Glutamatergic neuron (in vitro differentiated cells): ENCODE measurements around the gene UNC5B. TPM values are rescaled to one million over a fixed set of nuclear protein-coding genes. Genes with fewer than 3 reads are reported as not detected.
A peak's percentile ranks its signal among the peaks of the same experiment; 100 is the strongest.

Source experiments
- DNase-seq: peaks from one replicate; pipeline ENCODE4 v3.0.0; 2022
- H3K27ac Mint-ChIP-seq: one replicate; pipeline ENCODE4 v1.8.0; 2020; ENCODE audit warnings: mild to moderate bottlenecking, mixed read lengths, inconsistent platforms; ENCODE audit not compliant: unreplicated experiment
- H3K27me3 Mint-ChIP-seq: one replicate; pipeline ENCODE4 v1.8.0; 2020; ENCODE audit warnings: mild to moderate bottlenecking, moderate library complexity, mixed read lengths, inconsistent platforms; ENCODE audit not compliant: unreplicated experiment
- H3K36me3 Mint-ChIP-seq: one replicate; pipeline ENCODE4 v1.8.0; 2020; ENCODE audit warnings: mild to moderate bottlenecking, mixed read lengths, inconsistent platforms; ENCODE audit not compliant: unreplicated experiment
- H3K4me1 Mint-ChIP-seq: one replicate; pipeline ENCODE4 v1.8.0; 2020; ENCODE audit warnings: mild to moderate bottlenecking, low read depth, mixed read lengths, inconsistent platforms; ENCODE audit not compliant: unreplicated experiment
- H3K4me3 Mint-ChIP-seq: one replicate; pipeline ENCODE4 v1.8.0; 2020; ENCODE audit warnings: mild to moderate bottlenecking, mixed read lengths, inconsistent platforms; ENCODE audit not compliant: unreplicated experiment
- H3K9me3 Mint-ChIP-seq: one replicate; pipeline ENCODE4 v1.8.0; 2020; ENCODE audit warnings: mild to moderate bottlenecking, moderate library complexity, mixed read lengths, inconsistent platforms; ENCODE audit not compliant: unreplicated experiment
- CTCF ChIP-seq: fragments of 200-600 bp; sonication (generic); IDR thresholded peaks from one replicate; pipeline ENCODE4 v1.5.0; 2021; ENCODE audit not compliant: partially characterized antibody, unreplicated experiment
- total RNA-seq: library from RNA; stranded (reverse); fragmentation: NEBNext Ultra II Directional; extraction: Animal tissue kit (Norgen Biotek cat#: 25700); gene quantifications from one replicate; pipeline ENCODE4 v1.2.1, GENCODE V29; 2021; ENCODE audit not compliant: unreplicated experiment

UNC5B gene
- total RNA-seq, 1 donor from 2014 or later, result 22.6 TPM

DNA sequence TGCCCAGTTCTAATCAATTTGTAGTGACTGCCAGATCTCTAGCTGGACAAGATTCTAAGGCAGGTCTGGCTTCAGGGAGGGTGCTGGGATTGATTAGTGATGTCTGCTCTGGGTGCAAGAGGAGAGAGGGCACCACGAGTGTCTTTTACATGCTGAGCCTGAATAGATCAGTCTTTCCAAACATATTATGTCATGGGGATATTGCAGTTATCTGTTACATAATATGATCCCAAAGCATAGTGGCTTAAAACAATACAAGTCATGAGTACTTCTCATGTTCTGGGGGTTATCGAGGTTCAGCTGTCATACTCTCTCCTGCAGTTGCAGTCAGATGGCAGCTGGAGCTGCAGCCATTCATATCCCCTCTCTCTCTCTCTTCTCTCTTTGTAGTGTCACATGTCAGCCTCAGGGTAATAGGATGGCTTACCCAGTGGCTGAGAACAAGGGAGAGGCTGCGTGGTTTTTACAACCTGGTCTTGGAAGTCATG lies 132.7 kb downstream of the UNC5B start:
- H3K36me3 Mint-ChIP-seq, result no peaks in the 10 kb centered on the region
- no peak for DNase-seq
- no peaks in the 10 kb centered on the region for H3K9me3 Mint-ChIP-seq
- peak overlapping the region; percentile 2 for H3K4me3 Mint-ChIP-seq
- TF ChIP-seq CTCF, result no peak
- peaks cover 26% of the 10 kb centered on the region for H3K4me1 Mint-ChIP-seq
- peak overlapping the region; percentile 81 for H3K27ac Mint-ChIP-seq
- H3K27me3 Mint-ChIP-seq, result peaks cover 2% of the 10 kb centered on the region

DNA sequence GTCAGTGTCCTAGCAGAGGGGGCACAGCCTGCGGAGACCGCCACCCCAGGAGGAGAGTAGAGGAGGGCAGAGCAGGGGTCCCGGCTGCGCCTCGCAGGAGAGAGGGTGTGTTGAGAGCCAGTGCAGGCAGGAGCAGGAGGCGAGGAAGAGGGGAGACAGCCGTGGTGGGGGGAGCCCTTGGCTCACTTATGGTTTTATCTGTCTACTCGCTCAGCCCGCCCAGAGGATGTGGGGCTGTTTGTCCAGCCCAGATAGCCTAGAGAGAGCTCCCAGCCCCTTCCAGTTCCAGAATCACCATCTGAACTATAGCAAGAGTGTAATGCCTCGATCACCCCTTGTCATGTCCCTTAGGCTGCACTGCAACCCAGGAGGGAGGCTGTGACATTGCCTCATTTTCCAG lies 133.3 kb downstream of the UNC5B start:
- DNase-seq, result no peak
- no peaks in the 10 kb centered on the region for H3K9me3 Mint-ChIP-seq
- peak overlapping the region; percentile 2 for H3K4me3 Mint-ChIP-seq
- H3K36me3 Mint-ChIP-seq, result no peaks in the 10 kb centered on the region
- H3K27me3 Mint-ChIP-seq, result peaks cover 2% of the 10 kb centered on the region
- no peak for TF ChIP-seq CTCF
- peaks cover 26% of the 10 kb centered on the region for H3K4me1 Mint-ChIP-seq
- peak overlapping the region; percentile 81 for H3K27ac Mint-ChIP-seq

- H3K4me1 Mint-ChIP-seq, result peaks cover 26% of the 10 kb centered on the region
- peaks cover 2% of the 10 kb centered on the region for H3K27me3 Mint-ChIP-seq
- no peaks in the 10 kb centered on the region for H3K36me3 Mint-ChIP-seq
These were observed 134.4 kb downstream of the UNC5B start for GRCh38 chr10:71346731-71347130.

DNA sequence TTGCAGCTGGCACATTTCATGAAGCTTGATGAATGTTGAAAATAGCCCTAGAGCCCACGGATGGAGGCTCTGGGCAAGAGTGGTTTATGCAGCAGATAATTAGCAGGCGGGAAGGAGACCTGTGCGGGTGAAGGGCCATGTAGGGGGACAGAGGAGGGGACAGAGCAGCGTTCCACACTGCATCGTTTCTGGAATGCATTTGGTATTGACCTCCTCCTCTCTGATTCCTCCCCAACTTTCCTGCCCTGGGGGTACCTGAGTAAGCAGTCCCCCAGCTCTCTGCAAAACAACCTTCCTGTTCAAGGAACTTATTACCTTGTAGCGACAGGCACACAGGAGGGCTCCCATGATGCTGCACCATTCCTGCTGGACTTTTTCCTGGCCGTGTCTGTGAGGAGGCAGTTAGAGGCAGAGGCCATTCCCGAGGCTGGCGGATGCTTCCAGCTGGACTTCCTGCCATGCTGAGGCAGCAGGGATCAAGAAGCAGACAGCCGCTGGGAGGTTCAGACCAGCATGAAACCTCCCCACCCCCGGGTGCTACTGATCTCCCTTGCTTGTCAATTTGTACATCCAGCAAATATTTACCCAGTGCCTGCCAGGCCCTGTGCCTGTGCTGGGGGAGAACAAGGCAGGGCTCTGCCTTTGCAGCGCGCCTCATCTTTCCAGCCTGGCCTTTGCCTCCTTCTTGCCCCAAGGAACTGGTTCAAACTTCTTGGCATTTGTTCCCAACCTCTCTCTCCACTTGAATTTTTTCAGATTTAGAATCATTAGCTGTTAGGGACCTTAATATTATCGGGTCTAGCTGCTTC lies 135.4 kb downstream of the UNC5B start:
- Mint-ChIP-seq H3K4me1 (peaks cover 26% of the 10 kb centered on the region), H3K36me3 (no peaks in the 10 kb centered on the region), H3K27me3 (peaks cover 2% of the 10 kb centered on the region)

More at GRCh38 chr10:71346731-71347130, 134.4 kb downstream of the UNC5B start:
- Mint-ChIP-seq H3K9me3 (no peaks in the 10 kb centered on the region), H3K27ac (no peak overlapping the region), H3K4me3 (no peak overlapping the region)
- no peak for TF ChIP-seq CTCF
- no peak for DNase-seq

More for the DNA sequence above, 135.4 kb downstream of the UNC5B start:
- Mint-ChIP-seq H3K4me3 (no peak overlapping the region), H3K9me3 (no peaks in the 10 kb centered on the region), H3K27ac (no peak overlapping the region)
- DNase-seq, result no peak
- no peak for TF ChIP-seq CTCF
